Islet precursor cell (in vitro differentiated cells): Measurements from ENCODE around the gene INO80D.
"Not testable (repeated sequence)": the region's sequence is repeated elsewhere in the genome, so short reads cannot be mapped to it uniquely, and the experiment has no call there.

Experiments used
- DNase-seq: peaks from one replicate; pipeline ENCODE4 v3.0.0-alpha.2; 2018

The INO80D gene

DNA sequence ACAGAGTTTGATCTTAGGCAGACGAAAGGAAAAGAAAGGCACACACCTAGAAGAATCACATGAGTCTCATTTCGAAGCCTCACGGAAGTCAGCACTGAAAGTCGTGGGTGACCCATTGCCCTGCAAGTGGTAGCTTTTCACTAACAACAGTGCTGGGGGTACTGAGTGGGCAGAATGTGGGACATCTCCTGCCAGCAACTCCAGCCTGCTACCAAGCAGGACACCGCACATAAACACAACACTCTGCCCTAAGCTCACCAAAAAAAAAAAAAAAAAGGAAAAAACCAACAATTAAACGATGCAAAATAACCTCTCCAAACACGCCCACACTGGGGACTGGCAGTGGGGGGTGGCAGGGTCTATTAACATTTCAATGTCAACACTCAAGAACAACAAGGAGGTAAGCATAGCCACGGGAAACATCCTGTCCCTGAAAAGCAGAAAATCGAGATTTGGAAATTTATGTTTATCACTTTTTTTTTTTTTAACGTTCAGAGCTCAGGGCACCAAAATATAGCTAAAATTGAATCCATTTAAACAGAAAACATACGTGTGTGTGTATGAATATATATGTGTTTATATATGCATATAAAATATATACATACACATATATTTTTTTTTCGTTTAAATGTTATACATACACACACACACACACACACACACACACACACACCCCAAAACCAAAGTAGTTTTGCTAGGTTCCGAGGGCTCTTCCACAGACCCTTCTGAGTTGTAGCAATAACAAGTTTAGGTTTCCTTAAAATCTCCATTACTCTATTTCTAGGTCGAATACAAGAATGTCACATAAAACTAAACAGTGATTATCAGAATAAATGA, 2.2 kb downstream of the INO80D start:
- DNase-seq, result no peak

DNA sequence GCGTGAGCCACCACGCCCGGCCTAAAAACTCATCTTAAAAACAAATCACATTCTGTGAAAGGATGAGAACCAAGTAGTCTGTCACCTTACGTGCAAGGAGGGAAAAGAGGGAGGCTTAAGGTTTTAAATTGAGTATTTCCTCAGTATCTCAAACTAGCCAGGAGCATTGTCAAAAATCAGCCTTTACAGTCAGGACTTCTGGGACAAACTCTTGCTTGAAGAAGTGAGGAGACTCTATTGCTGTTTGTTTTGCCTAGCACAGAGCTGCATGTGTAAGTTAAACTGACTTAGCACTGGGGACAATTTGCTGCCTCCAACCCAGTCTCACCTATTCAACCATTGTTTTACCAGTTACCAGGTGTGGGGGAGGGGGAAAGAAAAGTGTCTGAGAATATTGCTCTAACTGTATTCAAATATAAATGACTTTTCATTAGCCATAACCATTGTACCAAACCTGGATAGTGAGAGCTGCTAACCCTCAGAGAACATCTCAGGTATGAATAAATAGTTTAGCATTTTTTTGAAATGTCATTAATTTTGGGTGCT, 3.6 kb downstream of the INO80D start:
- DNase-seq, result no peak

GRCh38 chr2:206080927-206081326, 5.0 kb downstream of the INO80D start:
- DNase-seq, result no peak

GRCh38 chr2:206079699-206080465, 6.1 kb downstream of the INO80D start:
- DNase-seq, result no peak

DNA sequence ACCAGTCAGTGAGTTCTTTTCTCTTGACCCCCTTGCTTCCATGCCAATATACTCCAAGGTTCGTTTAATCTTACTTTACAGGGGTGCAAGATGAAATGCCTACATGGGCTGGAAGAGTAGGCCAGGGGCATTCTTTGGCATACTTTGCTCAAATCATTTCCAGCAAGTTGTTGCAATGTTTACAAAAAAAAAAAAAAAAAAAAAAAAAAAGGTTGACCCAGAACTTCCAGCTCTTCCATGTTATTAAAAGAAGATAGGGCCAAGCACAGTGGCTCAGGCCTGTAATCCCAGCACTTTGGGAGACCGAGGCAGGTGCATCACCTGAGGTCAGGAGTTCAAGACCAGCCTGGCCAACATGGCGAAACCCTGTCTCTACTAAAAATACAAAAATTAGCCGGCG, 8.1 kb downstream of the INO80D start:
- not testable (repeated sequence) for DNase-seq

DNA sequence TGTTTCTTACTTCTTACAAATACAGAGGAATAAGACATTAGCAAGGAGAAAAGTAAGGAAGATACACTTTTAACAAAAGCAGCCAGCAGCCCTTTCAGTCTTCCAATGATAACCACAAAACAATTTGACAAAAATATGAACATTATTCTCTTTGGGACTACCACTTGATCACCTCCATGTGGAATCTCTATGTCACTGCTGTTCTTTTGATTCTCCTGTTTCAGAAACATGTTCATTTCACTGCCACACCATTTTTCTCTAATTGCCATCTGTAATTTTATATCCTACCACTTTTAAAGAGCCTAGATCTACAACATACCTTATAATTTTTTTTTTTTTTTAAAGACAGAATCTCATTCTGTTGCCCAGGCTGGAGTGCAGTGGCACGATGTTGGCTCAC, 10.9 kb downstream of the INO80D start:
- DNase-seq, result no peak

DNA sequence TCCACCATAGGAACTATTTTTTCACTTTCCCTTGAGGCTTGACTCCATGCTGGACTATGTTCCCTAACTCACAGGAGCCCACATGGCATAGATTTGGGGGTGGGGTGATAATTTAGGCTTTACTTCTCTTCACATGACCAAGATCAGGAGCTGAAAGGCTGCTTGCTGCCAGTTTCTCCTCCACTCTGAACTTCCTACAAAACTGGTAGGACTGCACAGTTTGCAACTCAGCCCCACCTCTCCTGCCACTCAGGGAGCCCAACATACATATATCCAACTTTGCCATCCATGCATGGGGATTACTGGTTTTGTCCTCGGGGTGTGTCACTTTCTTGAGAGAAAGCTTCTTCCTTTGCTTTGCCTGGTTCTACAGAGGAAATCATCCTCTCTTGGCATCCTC, 14.2 kb downstream of the INO80D start:
- no peak for DNase-seq

DNA sequence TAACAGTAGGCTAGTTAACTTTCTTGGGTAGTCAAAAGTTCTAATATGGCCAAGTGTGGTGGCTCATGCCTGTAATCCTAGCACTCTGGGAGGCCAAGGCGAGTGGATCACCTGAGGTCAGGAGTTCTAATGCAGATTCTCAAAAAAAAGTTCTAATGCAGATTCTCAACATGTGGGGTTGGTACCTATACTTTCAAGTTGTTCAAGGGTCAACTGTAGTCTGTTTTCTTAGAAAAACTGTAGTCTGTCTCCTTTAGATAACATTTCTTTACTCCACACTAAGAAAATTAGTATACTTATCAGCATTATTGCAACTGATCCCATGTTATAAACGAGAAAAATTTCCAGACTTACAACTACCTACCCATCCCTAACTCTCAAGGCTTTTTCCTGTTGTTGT, 16.6 kb downstream of the INO80D start:
- no peak for DNase-seq

DNA sequence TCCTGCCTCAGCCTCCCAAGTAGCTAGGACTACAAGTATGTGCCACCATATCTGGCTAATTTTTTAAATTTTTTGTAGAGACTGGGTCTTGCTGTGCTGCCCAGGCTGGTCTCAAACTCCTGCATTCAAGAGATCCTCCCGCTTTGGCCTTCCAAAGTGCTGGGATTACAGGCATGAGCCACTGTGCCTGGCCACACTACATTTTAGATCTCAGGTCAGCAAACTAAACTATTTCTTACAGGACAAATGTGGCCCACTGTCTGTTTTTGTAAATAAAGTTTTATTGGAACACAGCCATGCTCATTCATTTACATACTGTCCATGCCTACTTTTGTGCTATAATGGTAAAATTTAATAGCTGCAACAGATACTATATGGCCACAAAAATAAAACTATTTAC, 17.8 kb downstream of the INO80D start:
- DNase-seq, result no peak

DNA sequence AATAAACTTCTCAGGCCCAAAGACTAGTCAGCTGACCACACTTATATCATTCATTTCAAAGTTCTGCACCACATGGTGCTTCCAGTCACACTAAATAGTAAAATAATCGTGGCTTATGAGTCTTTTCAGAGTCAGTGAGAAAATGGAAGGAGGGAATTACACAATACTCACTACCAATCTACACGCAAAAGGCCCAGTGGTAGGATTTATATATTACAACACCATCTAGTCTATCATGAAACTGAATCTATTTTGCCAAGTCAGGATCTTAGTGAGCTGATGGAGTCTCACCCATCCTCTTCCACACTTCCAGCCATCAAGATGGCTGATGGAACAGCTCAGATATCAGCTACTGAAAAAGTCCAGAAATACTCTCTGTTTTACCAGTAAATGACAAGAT, 21.9 kb downstream of the INO80D start:
- DNase-seq, result no peak

- DNase-seq, result no peak
Observed at GRCh38 chr2:206063635-206064034, 22.3 kb downstream of the INO80D start.

GRCh38 chr2:206062724-206063123, 23.2 kb downstream of the INO80D start:
- DNase-seq, result no peak

DNA sequence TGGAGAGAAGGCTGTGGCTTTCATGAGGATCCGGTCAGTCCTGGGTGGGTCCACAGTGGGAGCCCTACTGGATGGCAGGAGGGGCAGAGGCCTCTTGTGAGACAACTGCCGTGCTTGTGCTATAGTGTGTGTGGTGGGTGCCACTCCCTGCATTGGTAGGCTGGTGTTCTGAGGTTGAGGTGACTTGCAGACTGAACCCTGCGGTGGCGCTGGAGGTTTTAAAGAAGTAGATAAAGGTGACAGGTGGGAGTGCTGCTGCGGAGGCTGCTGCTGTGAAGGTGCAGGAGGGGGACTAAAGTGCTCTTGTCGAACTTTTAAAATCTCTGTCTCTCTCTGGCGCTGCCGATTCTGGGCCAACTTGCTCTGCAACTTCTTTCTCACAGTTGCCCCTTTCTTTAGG, 29.7 kb downstream of the INO80D start:
- DNase-seq, result no peak

DNA sequence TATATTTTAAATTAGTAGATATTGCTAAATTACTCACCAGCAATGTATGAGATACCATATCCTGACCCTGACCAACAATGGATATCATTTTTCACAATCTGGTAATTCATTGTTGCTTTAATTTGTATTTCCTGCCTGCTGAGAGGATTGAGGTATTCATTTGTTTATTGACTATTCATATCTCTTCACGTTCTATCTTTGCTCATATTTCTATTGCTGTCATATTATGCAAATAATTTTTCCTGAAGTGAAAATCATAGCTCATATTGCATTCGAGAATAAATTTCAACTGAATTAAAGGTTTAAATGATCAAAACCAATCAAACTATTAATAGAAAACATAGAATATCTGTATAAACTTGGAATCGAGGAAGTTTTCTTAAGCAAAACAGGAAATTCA, 31.0 kb downstream of the INO80D start:
- no peak for DNase-seq

DNA sequence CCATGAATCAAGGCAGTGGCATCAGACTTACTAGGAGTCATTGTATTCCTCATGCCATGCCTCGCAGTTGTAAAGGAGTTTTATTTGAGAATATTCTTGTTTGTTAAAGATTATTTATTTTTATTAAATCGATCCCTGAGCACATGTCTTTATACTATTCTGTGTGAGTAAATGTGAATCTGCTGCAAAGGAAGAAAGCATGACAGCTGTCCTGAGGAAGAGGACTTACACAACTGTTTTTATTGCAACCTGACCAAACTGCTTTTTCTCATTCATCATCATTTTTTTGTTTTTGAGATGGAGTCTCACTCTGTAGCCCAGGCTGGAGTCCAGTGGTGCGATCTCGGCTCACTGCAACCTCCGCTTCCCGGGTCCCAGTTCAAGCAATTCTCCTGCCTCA, 34.1 kb downstream of the INO80D start:
- no peak for DNase-seq

GRCh38 chr2:206049392-206049791, 36.6 kb downstream of the INO80D start:
- no peak for DNase-seq

GRCh38 chr2:206045251-206045650, 40.7 kb downstream of the INO80D start:
- no peak for DNase-seq

- DNase-seq, result no peak
Observed at GRCh38 chr2:206040525-206040924, 45.4 kb downstream of the INO80D start.

DNA sequence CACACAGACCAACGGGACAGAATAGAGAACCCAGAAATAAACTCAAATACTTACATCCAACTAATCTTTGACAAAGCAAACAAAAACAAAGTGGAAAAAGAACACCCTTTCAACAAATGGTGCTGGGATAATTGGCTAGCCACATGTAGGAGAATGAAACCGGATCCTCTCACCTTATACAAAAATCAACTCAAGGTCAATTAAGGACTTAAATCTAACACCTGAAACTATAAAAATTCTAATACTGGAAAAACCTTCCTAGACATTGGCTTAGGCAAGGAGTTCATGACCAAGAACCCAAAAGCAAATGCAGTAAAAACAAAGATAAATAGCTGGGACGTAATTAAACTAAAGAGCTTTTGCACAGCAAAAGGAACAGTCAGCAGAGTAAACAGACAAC, 50.6 kb downstream of the INO80D start:
- DNase-seq, result not testable (repeated sequence)

GRCh38 chr2:206033452-206033851, 52.5 kb downstream of the INO80D start:
- DNase-seq, result not testable (repeated sequence)

DNA sequence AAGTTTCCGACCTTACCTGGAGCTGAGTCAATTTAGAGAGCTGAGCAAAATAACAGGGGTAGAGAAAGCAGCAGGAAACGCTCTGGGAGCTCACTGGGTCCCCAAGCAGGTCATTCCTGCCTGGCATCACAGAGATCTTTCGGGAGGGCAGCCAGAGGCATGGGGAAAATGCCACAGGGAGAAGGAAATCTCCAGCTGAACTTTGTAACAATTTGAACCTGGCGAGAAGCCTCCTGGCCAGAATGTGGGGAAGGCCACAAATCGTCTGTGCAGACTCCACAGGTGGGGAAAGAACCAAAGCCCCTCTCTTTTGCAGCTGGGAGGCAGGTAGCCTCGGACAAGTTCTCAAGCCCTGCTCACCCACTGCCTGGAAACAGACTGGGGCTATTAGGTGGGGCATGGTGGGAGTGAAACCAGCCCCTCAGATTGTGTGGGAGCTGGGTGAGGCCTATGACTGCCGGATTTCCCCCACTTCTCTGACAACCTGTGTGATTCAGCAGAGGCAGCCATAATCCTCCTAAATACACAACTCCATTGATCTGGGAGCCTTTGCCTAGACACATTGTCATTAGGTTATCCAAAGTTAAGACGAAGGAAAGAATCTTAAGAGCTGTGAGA, 53.9 kb downstream of the INO80D start:
- DNase-seq, result no peak

GRCh38 chr2:206031162-206031784, 54.7 kb downstream of the INO80D start:
- no peak for DNase-seq

DNA sequence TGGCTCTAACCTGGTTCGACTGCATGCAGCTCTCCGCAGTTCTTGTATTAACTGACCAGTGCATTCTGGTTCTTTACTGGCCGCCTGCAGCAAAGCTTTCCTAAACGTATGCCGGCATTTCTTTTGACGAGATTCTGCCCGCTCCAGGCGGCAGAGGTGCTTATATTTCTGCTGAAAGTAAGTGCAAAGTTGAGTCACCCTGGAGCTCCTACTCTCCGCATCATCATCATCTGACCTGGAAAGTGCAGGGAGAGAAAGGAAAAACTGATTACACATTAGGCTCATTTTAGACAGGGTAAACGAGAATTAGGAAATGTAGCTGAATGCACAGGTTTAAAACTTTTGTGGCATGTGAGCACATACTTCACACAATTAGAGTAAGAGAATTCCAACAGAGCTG, 57.9 kb downstream of the INO80D start:
- no peak for DNase-seq
